ENCODE results near the gene BRIP1. TPM values are rescaled to one million over a fixed set of nuclear protein-coding genes. Genes with fewer than 3 reads are reported as not detected.

The BRIP1 gene
- total and polyA plus RNA-seq, 8 donors, result 0.31 to 10.8 (median 0.89) TPM; not detected in 1

DNA sequence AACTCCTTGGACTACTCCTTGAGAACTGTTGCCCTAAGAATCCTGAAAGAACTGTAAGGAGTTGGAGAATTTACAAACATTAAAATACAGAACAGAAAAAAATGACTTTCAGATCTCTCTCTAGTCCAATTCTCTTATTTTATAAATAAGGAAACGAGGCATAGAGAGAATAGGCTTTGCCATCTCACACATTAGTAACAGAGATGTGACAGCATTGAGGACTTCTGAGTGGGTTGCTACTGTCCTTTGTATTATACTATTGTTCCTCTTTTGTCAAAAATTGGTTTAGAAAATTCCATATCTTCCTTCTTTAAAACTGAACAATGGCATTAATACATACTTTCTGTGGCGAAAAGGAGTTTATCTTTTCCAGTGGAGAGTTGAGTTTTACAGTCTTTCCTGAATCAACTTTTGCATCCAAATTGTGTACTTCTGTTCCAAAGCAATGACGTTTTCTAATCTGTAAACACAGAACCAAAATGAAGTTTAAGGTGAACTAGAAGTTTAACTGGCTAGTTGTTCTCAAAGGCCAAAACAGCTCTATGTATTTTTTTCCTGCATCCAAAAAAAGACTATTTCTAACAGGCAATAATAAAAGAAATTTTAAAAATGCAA lies 16.5 kb downstream of the BRIP1 start:
- 88 to 93% (median 90%) methylated on average over 3 of the region's 3 CpGs for WGBS, 5 donors
- no peak for TF ChIP-seq EP300 (IDR thresholded peaks at IDR 0.05)
- no peak for TF ChIP-seq POLR2AphosphoS5 (IDR thresholded peaks at IDR 0.05)
- TF ChIP-seq, protein P1, sequence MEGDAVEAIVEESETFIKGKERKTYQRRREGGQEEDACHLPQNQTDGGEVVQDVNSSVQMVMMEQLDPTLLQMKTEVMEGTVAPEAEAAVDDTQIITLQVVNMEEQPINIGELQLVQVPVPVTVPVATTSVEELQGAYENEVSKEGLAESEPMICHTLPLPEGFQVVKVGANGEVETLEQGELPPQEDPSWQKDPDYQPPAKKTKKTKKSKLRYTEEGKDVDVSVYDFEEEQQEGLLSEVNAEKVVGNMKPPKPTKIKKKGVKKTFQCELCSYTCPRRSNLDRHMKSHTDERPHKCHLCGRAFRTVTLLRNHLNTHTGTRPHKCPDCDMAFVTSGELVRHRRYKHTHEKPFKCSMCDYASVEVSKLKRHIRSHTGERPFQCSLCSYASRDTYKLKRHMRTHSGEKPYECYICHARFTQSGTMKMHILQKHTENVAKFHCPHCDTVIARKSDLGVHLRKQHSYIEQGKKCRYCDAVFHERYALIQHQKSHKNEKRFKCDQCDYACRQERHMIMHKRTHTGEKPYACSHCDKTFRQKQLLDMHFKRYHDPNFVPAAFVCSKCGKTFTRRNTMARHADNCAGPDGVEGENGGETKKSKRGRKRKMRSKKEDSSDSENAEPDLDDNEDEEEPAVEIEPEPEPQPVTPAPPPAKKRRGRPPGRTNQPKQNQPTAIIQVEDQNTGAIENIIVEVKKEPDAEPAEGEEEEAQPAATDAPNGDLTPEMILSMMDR (IDR thresholded peaks at IDR 0.05), result no peak
- TF ChIP-seq POLR2A (IDR thresholded peaks at IDR 0.05), result no peak
- intact Hi-C loops (cut with DNase I; ENCODE audit: low total_unique reads), result no loop called here
- H3K27ac ChIP-seq, result no peak overlapping the region
- no peaks in the 10 kb centered on the region for H3K27me3 ChIP-seq
- H3K36me3 ChIP-seq, result no peaks in the 10 kb centered on the region
- no peak for DNase-seq
- no peak overlapping the region for H3K4me3 ChIP-seq
- no peaks in the 10 kb centered on the region for H3K9me3 ChIP-seq
- peaks cover 0 to 4% (median 0%) of the 10 kb centered on the region in 4 donors for H3K4me1 ChIP-seq

DNA sequence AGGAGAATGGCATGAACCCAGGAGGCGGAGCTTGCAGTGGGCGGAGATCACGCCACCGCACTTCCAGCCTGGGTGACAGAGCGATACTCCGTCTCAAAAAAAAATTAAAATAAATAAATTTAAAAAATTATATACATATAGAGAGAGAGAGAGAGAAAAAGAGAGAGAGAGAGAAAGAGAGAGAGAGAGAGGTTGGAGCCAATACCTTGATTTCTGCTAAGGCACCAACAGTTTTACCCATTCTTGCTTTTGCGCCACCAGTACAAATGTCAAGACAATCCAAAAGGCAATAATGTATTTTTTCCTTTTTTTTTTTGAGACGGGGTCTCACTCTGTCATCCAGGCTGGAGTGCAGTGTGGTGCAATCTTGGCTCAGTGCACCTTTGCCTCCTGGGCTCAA lies 17.2 kb downstream of the BRIP1 start:
- intact Hi-C loops (cut with DNase I; ENCODE audit: low total_unique reads), result no loop called here
- H3K4me3 ChIP-seq, result no peak overlapping the region
- DNase-seq, result no peak
- H3K27me3 ChIP-seq, result no peaks in the 10 kb centered on the region
- TF ChIP-seq EP300 (IDR thresholded peaks at IDR 0.05) (no peak), POLR2A (IDR thresholded peaks at IDR 0.05) (no peak), POLR2AphosphoS5 (IDR thresholded peaks at IDR 0.05) (no peak)
- TF ChIP-seq, protein P1 (IDR thresholded peaks at IDR 0.05), result no peak
- no peaks in the 10 kb centered on the region for H3K36me3 ChIP-seq
- 97 to 99% (median 97%) methylated on average over 8 of the region's 8 CpGs for WGBS, 5 donors
- no peaks in the 10 kb centered on the region for H3K9me3 ChIP-seq
- H3K27ac ChIP-seq, result no peak overlapping the region
- peaks cover 0 to 4% (median 0%) of the 10 kb centered on the region in 4 donors for H3K4me1 ChIP-seq

DNA sequence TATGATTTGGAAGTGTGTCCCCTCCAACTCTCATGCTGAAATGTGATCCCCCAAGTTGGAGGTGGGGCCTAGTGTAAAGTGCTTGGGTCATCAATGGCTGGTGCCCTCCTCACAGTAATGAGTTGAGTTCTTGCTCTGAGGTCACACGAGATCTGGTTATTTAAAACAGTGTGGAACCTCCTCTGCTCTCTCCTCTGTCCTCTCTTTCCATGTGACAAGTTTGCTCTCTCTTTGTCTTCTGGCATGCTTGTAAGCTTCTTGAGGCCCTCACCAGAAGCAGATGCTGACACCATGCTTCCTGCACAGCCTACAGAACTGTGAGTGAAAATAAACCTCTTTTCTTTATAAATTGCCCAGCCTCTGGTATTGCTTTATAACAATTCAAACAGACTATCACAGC lies 19.9 kb downstream of the BRIP1 start:
- no peaks in the 10 kb centered on the region for H3K9me3 ChIP-seq

DNA sequence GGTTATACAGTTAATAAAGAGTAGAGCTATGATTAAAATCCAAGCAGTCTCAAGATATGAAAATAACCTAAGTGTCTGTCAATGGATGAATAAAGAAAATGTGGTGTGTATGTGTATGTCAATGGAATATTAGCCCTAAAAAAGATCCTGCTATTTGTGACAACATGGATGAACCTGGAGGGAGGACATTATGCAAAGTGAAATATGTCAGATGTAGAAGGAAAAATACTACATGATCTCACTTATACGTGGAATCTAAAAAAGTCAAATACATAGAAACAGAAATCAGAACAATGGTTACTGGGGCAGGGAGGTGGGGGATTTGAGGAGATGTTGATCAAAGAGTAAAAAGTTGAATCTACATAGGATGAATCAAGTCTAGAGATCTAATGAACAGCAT lies 20.4 kb downstream of the BRIP1 start:
- Histone ChIP-seq H3K27ac (no peak overlapping the region), H3K4me1 (no peaks in the 10 kb centered on the region), H3K9me3 (no peaks in the 10 kb centered on the region), H3K27me3 (no peaks in the 10 kb centered on the region), H3K36me3 (no peaks in the 10 kb centered on the region), H3K4me3 (no peak overlapping the region)
- 94 to 97% (median 96%) methylated on average over 1 of the region's 1 CpG for WGBS, 5 donors
- TF ChIP-seq, protein P1 (IDR thresholded peaks at IDR 0.05), result no peak
- TF ChIP-seq EP300 (IDR thresholded peaks at IDR 0.05) (no peak), POLR2AphosphoS5 (IDR thresholded peaks at IDR 0.05) (no peak), POLR2A (IDR thresholded peaks at IDR 0.05) (no peak)
- intact Hi-C loops (cut with DNase I; ENCODE audit: low total_unique reads), result no loop called here
- DNase-seq, result no peak

More for the DNA sequence above, 19.9 kb downstream of the BRIP1 start:
- Histone ChIP-seq H3K4me3 (no peak overlapping the region), H3K4me1 (no peaks in the 10 kb centered on the region), H3K36me3 (no peaks in the 10 kb centered on the region), H3K27ac (no peak overlapping the region), H3K27me3 (no peaks in the 10 kb centered on the region)
- TF ChIP-seq, protein P1 (IDR thresholded peaks at IDR 0.05), result no peak
- TF ChIP-seq POLR2A (IDR thresholded peaks at IDR 0.05) (no peak), POLR2AphosphoS5 (IDR thresholded peaks at IDR 0.05) (no peak), EP300 (IDR thresholded peaks at IDR 0.05) (no peak)
- intact Hi-C loops (cut with DNase I; ENCODE audit: low total_unique reads), result no loop called here
- 88 to 100% (median 93%) methylated on average over 1 of the region's 1 CpG for WGBS, 5 donors
- DNase-seq, result no peak

All from stomach (tissue), 9 donors.